ENCODE data around the gene RIGI.

Gene RIGI

GRCh38 chr9:32525709-32526030, 326 bp downstream of the RIGI start:
- no peak for DNase-seq

- DNase-seq = peak; percentile 38 to 64
Measured at GRCh38 chr9:32524892-32525708, 896 bp downstream of the RIGI start.

DNA sequence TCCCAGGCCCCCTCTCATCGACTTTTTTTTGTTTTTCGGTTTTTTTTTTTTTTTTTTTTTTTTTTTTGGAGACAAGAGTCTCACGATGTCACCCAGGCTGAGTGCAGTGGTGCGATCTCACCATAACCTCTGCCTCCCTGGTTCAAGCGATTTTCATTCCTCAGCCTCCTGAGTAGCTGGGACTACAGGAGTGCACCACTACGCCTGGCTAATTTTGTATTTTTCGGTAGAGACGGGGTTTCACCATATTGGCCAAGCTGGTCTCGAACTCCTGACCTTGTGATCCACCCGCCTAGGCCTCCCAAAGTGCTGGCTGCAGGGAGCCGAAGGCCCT, 1.5 kb downstream of the RIGI start:
- peak in 1 of 2 donors; percentile 44 for DNase-seq

DNA sequence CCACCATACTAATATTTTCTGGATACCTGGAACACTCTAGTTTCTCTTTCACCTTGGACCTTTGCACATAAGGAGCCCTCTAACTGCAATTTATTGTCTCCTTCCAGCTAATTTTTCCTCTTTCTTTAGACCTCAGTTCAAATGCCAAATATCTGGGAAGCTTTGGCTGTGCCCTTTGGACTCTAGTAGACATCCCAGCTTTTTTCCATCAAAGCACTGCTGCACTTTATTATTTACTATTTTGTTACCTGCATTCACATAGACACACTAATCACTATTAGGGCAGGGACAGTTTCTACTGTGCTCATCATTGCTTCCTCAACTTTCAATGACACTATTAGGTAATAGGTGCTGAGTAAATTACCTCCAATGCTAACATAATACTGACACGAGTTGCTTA, 2.1 kb downstream of the RIGI start:
- DNase-seq = no peak

DNA sequence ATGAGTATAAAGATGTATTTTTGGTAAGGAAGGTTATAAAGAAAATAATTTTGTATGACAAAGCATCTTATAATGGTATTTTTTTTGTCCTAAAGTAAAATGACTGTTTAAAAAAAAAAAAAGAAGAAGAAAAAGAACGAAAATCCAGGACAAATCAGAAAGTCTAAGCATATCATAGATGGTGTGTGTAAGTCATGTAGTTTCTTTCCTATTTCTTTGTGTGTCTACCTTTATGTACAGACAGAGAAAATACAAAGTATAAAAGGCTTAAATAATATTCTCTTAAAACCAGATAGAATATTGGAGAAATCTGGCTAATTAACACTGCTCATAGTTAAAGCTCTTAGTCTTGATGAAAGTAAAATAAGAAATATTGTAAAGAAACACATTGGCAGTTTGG, 7.7 kb downstream of the RIGI start:
- no peak for DNase-seq

DNA sequence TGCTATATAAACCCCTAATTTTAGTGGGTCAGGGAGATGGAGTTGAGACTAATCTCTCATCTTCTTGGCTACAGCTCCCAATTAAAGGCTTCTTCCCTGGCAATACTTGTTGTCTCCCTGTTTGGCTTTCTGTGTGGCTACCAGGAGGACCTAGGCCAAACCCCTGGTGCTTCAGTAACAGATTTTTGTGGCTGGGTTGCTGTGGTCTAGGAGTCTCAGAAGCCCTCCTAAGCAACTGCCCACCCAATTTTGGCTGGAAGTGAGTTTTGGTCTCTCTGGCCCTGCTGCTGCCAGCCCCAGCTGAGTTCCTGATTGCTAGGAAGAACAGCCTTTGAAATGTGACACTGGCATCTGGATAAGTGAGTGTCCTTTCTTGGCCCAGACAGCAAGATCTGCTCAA, 9.8 kb downstream of the RIGI start:
- no peak for DNase-seq

DNA sequence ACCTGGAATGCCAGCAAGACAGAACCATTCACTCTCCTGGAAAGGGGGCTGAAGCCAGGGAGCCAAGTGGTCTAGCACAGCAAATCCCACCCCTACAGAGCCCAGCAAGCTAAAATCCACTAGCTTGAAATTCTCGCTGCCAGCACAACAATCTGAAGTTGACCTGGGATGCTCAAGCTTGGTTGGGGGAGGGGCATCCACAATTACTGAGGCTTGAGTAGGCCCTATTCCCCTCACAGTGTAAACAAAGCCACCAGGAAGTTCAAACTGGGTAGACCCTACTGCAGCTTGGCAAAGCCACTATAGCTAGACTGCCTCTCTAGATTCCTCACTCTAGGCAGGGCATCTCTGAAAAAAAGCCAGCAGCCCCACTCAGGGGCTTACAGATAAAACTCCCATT, 17.3 kb downstream of the RIGI start:
- no peak for DNase-seq

- DNase-seq = no peak
Measured at GRCh38 chr9:32503008-32503407, 23.0 kb downstream of the RIGI start.

DNA sequence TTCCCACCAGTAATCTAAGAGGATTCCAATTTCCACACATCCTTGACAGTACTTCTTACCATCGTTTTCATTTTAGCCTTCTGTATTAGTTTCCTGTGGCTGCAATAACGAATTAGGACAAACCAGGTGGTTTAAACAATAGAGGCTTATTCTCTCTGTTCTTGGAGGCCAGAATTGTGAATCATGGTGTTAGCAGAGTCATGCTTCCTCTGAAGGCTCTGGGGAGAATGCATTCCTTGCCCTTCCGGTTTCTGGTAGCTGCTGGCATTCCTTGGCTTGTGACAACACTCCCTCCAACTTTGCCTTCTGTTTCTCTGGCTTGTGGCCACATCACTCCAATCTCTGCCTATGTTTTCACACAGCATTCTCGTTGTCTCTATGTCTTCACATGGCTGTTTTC, 23.5 kb downstream of the RIGI start:
- no peak for DNase-seq

DNA sequence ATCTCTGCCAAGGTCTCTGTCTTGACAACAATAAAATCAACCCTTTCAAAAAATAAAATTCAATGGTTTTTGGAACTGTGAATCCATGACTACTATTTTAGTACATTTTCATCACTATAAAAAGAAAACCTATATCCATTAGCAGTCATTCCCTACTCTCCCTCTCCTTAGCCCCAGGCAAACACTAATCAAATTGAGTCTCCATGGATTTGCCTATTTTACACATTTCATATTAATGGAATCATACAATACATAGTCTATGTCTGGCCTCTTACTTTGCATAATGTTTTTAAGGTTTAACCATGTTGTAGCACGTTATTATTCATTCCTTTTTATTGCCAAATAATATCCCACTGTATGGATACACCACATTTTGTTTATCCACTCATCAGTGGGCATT, 24.1 kb downstream of the RIGI start:
- DNase-seq = no peak

- DNase-seq = no peak
Measured at GRCh38 chr9:32500768-32501167, 25.2 kb downstream of the RIGI start.

DNA sequence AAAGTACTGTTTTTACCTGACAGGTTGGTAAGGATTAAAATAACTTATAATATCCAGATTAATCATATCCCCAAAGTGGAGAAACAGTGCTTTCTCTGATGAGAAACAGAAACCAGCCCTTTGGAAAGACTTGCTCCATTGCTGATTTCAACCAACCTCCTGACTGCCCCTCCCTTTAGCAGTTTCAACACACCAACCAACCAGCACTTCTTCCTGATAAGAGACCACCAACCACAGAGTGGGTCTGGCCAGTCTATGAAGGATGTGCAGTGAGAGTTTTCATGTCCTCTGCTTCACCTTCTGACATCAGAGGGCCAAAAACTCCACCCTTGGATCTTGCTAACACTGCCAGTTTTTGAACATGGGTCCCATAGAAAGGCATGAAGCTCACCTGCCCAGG, 28.1 kb downstream of the RIGI start:
- DNase-seq = no peak

GRCh38 chr9:32490601-32491000, 35.4 kb downstream of the RIGI start:
- DNase-seq = no peak

GRCh38 chr9:32487981-32488380, 38.0 kb downstream of the RIGI start:
- no peak for DNase-seq

DNA sequence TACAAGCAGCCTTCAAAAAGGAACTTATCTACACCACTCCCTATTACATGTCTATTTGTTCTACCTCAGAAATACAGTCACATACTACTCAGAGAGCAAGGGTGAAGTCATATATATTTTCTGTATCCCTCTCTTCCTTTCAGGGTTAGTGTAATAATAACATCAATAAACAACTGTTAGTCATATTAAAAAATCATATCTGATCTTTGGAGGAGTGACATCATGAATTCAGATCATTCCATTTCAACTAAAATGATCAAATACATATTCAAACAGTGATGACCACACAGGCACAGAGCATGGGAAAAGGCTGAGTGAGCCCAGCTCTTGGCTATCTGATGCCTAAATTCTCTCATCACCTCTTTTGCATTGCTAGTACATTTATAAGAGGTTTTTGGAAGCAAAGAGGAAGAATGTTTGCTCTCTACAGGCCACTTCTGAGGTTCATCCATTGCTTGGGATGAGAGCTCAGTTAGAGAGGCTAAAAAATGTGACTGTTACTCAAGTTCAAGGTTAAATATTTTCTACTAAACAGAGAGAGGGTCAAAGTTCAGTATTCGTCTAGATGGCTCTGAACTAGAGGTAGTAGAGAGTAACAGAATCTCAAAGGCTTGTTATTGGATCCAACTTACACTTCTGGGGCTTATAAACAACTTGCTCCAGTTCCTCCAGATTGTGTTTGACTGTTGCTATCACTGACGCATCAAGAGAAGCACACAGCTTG, 39.0 kb downstream of the RIGI start:
- no peak for DNase-seq

DNA sequence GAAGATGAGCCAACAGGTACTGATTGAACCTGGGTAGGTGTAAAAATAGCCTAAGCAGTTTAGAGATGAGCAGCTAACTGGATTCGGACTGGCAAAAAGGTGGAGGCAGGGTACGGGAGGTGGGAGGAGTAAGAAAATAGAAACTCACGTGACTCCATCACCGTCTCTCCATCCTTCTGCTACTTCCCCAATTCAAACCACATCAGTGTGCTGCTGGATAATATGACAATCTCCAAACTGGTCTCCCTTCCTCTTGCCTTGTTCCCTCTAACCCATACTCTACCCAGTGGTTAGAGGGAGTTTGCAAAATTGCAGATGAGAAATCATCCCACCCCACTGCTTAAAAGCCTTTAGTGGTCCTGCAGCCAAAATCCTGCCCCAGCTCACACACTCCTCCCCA, 42.7 kb downstream of the RIGI start:
- DNase-seq = no peak
